Measurements from ENCODE around the gene CELF1.

The CELF1 gene

GRCh38 chr11:47447906-47448305 lies 105.0 kb downstream of the CELF1 start:
- no peak for DNase-seq (ENCODE audit: low read depth, low spot score)

GRCh38 chr11:47446833-47447232 lies 106.1 kb downstream of the CELF1 start:
- DNase-seq (ENCODE audit: low read depth, low spot score) = no peak

- no peak for DNase-seq (ENCODE audit: low read depth, low spot score)
Observed at GRCh38 chr11:47445840-47446239, 107.1 kb downstream of the CELF1 start.

- no peak for DNase-seq (ENCODE audit: low read depth, low spot score)
Observed at GRCh38 chr11:47443817-47444216, 109.1 kb downstream of the CELF1 start.

GRCh38 chr11:47443028-47443700 lies 109.8 kb downstream of the CELF1 start:
- DNase-seq (ENCODE audit: low read depth, low spot score) = no peak

- DNase-seq (ENCODE audit: low read depth, low spot score) = no peak
Observed at GRCh38 chr11:47442514-47442913, 110.4 kb downstream of the CELF1 start.

GRCh38 chr11:47441421-47441820 lies 111.5 kb downstream of the CELF1 start:
- DNase-seq (ENCODE audit: low read depth, low spot score) = no peak

- no peak for DNase-seq (ENCODE audit: low read depth, low spot score)
Observed at GRCh38 chr11:47440054-47440476, 112.9 kb downstream of the CELF1 start.

GRCh38 chr11:47438721-47439120 lies 114.2 kb downstream of the CELF1 start:
- DNase-seq (ENCODE audit: low read depth, low spot score) = no peak

GRCh38 chr11:47437746-47438418 lies 115.0 kb downstream of the CELF1 start:
- DNase-seq (ENCODE audit: low read depth, low spot score) = no peak

- DNase-seq (ENCODE audit: low read depth, low spot score) = no peak
Observed at GRCh38 chr11:47437218-47437745, 115.7 kb downstream of the CELF1 start.

GRCh38 chr11:47436726-47437125 lies 116.2 kb downstream of the CELF1 start:
- DNase-seq (ENCODE audit: low read depth, low spot score) = no peak

- DNase-seq (ENCODE audit: low read depth, low spot score) = no peak
Observed at GRCh38 chr11:47435687-47436086, 117.2 kb downstream of the CELF1 start.

GRCh38 chr11:47434011-47434786 lies 118.7 kb downstream of the CELF1 start:
- DNase-seq (ENCODE audit: low read depth, low spot score) = no peak

- DNase-seq (ENCODE audit: low read depth, low spot score) = no peak
Observed at GRCh38 chr11:47433157-47433556, 119.8 kb downstream of the CELF1 start.

- DNase-seq (ENCODE audit: low read depth, low spot score) = no peak
Observed at GRCh38 chr11:47431356-47432083, 121.4 kb downstream of the CELF1 start.

- no peak for DNase-seq (ENCODE audit: low read depth, low spot score)
Observed at GRCh38 chr11:47430524-47430923, 122.4 kb downstream of the CELF1 start.

GRCh38 chr11:47426062-47426956 lies 126.6 kb downstream of the CELF1 start, which contains the start of gene PSMC3:
TSS of gene PSMC3 (minus strand) at chr11:47426439. CDS start at chr11:47426279, 160 bp downstream.
- peak; percentile 97 for DNase-seq (ENCODE audit: low read depth, low spot score)

- DNase-seq (ENCODE audit: low read depth, low spot score) = no peak
Observed at GRCh38 chr11:47425611-47426010, 127.3 kb downstream of the CELF1 start.

GRCh38 chr11:47418454-47419259 lies 134.3 kb downstream of the CELF1 start:
- DNase-seq (ENCODE audit: low read depth, low spot score) = no peak
